ENCODE results near the gene STAT6.

STAT6 gene

GRCh38 chr12:57151741-57152630 is 40.8 kb upstream of the STAT6 start:
- H3K79me1 ChIP-seq (ENCODE audit: low read length), result no peaks in the 10 kb centered on the region
- peaks cover 9 to 17% of the 10 kb centered on the region in 2 experiments for H3K4me1 ChIP-seq (ENCODE audit: control insufficient read depth in 1 of 2, insufficient read depth in 2 of 2, low read length in 2 of 2)
- DNase-seq, result no peak
- WGBS (ENCODE audit: extremely low coverage, insufficient coverage, insufficient read length), result no CpG with 5 or more reads among the region's 17 CpGs
- H2BK5ac ChIP-seq (ENCODE audit: low read depth, low read length, poor library complexity), result no peak overlapping the region
- H3K4ac ChIP-seq (ENCODE audit: low read depth, low read length), result no peak overlapping the region
- no peak overlapping the region for H3K4me3 ChIP-seq (ENCODE audit: low read depth, low read length)
- H3K9me3 ChIP-seq (ENCODE audit: insufficient read depth, low read depth, low read length), result peaks cover 1% of the 10 kb centered on the region
- H3K79me2 ChIP-seq (ENCODE audit: control insufficient read depth, insufficient read depth, low read length, poor library complexity), result no peaks in the 10 kb centered on the region
- H2AFZ ChIP-seq (ENCODE audit: insufficient read depth, low read length, poor library complexity), result no peak overlapping the region
- no peak overlapping the region for H3K23ac ChIP-seq (ENCODE audit: low read length)
- no peak overlapping the region for H3K4me2 ChIP-seq (ENCODE audit: low read length)
- no peak overlapping the region for H3K27ac ChIP-seq (ENCODE audit: low read depth, low read length)
- H2BK12ac ChIP-seq (ENCODE audit: low read length), result no peak overlapping the region
- H4K91ac ChIP-seq (ENCODE audit: low read depth, low read length), result no peak overlapping the region
- peaks cover 70 to 72% of the 10 kb centered on the region in 2 experiments for H3K36me3 ChIP-seq (ENCODE audit: control insufficient read depth in 1 of 2, insufficient read depth in 2 of 2, low read length in 2 of 2)
- no peaks in the 10 kb centered on the region for H3K27me3 ChIP-seq (ENCODE audit: insufficient read depth, low read length)
- no peak overlapping the region for H2AK5ac ChIP-seq (ENCODE audit: low read length)
- H3K9ac ChIP-seq (ENCODE audit: low read length), result no peak overlapping the region
- H4K12ac ChIP-seq (ENCODE audit: low read depth, low read length), result no peak overlapping the region
- H3K18ac ChIP-seq (ENCODE audit: low read length), result no peak overlapping the region
- no peak overlapping the region for H3K14ac ChIP-seq (ENCODE audit: low read length)
- no peak overlapping the region for H4K8ac ChIP-seq (ENCODE audit: low read depth, low read length)
- H2BK120ac ChIP-seq (ENCODE audit: insufficient read depth, low read length, poor library complexity), result no peak overlapping the region

GRCh38 chr12:57150400-57151000 is 39.3 kb upstream of the STAT6 start:
- no peak overlapping the region for H3K14ac ChIP-seq (ENCODE audit: low read length)
- H3K4me1 ChIP-seq (ENCODE audit: control insufficient read depth in 1 of 2, insufficient read depth in 2 of 2, low read length in 2 of 2), result peaks cover 13 to 22% of the 10 kb centered on the region in 2 experiments
- no CpG with 5 or more reads among the region's 6 CpGs for WGBS (ENCODE audit: extremely low coverage, insufficient coverage, insufficient read length)
- no peak overlapping the region for H3K4ac ChIP-seq (ENCODE audit: low read depth, low read length)
- no peak overlapping the region for H4K91ac ChIP-seq (ENCODE audit: low read depth, low read length)
- H2BK12ac ChIP-seq (ENCODE audit: low read length), result no peak overlapping the region
- no peak overlapping the region for H2BK120ac ChIP-seq (ENCODE audit: insufficient read depth, low read length, poor library complexity)
- no peak overlapping the region for H4K12ac ChIP-seq (ENCODE audit: low read depth, low read length)
- no peak overlapping the region for H3K4me2 ChIP-seq (ENCODE audit: low read length)
- H2BK5ac ChIP-seq (ENCODE audit: low read depth, low read length, poor library complexity), result no peak overlapping the region
- peaks cover 62 to 71% of the 10 kb centered on the region in 2 experiments for H3K36me3 ChIP-seq (ENCODE audit: control insufficient read depth in 1 of 2, insufficient read depth in 2 of 2, low read length in 2 of 2)
- H4K8ac ChIP-seq (ENCODE audit: low read depth, low read length), result no peak overlapping the region
- H3K23ac ChIP-seq (ENCODE audit: low read length), result no peak overlapping the region
- no peaks in the 10 kb centered on the region for H3K79me1 ChIP-seq (ENCODE audit: low read length)
- H2AK5ac ChIP-seq (ENCODE audit: low read length), result no peak overlapping the region
- H3K27me3 ChIP-seq (ENCODE audit: insufficient read depth, low read length), result no peaks in the 10 kb centered on the region
- no peak overlapping the region for H3K9ac ChIP-seq (ENCODE audit: low read length)
- H3K18ac ChIP-seq (ENCODE audit: low read length), result no peak overlapping the region
- no peak for DNase-seq
- no peak overlapping the region for H3K27ac ChIP-seq (ENCODE audit: low read depth, low read length)
- H3K9me3 ChIP-seq (ENCODE audit: insufficient read depth, low read depth, low read length), result peaks cover 1% of the 10 kb centered on the region
- no peak overlapping the region for H3K4me3 ChIP-seq (ENCODE audit: low read depth, low read length)
- H3K79me2 ChIP-seq (ENCODE audit: control insufficient read depth, insufficient read depth, low read length, poor library complexity), result no peaks in the 10 kb centered on the region
- H2AFZ ChIP-seq (ENCODE audit: insufficient read depth, low read length, poor library complexity), result no peak overlapping the region

- WGBS (ENCODE audit: extremely low coverage, insufficient coverage, insufficient read length), result no CpG with 5 or more reads among the region's 13 CpGs
- no peak overlapping the region for H3K23ac ChIP-seq (ENCODE audit: low read length)
- no peak overlapping the region for H2BK120ac ChIP-seq (ENCODE audit: insufficient read depth, low read length, poor library complexity)
- H2BK5ac ChIP-seq (ENCODE audit: low read depth, low read length, poor library complexity), result no peak overlapping the region
- no peaks in the 10 kb centered on the region for H3K79me2 ChIP-seq (ENCODE audit: control insufficient read depth, insufficient read depth, low read length, poor library complexity)
- no peak overlapping the region for H3K27ac ChIP-seq (ENCODE audit: low read depth, low read length)
- peaks cover 13 to 25% of the 10 kb centered on the region in 2 experiments for H3K4me1 ChIP-seq (ENCODE audit: control insufficient read depth in 1 of 2, insufficient read depth in 2 of 2, low read length in 2 of 2)
- peak overlapping the region; percentile 52 for H3K18ac ChIP-seq (ENCODE audit: low read length)
- DNase-seq, result no peak
- H2AK5ac ChIP-seq (ENCODE audit: low read length), result no peak overlapping the region
- no peaks in the 10 kb centered on the region for H3K79me1 ChIP-seq (ENCODE audit: low read length)
- H3K4me3 ChIP-seq (ENCODE audit: low read depth, low read length), result no peak overlapping the region
- H2BK12ac ChIP-seq (ENCODE audit: low read length), result no peak overlapping the region
- no peak overlapping the region for H4K8ac ChIP-seq (ENCODE audit: low read depth, low read length)
- H3K14ac ChIP-seq (ENCODE audit: low read length), result no peak overlapping the region
- H4K91ac ChIP-seq (ENCODE audit: low read depth, low read length), result no peak overlapping the region
- H2AFZ ChIP-seq (ENCODE audit: insufficient read depth, low read length, poor library complexity), result no peak overlapping the region
- no peak overlapping the region for H3K4me2 ChIP-seq (ENCODE audit: low read length)
- peaks cover 1% of the 10 kb centered on the region for H3K9me3 ChIP-seq (ENCODE audit: insufficient read depth, low read depth, low read length)
- no peaks in the 10 kb centered on the region for H3K27me3 ChIP-seq (ENCODE audit: insufficient read depth, low read length)
- H3K36me3 ChIP-seq (ENCODE audit: control insufficient read depth in 1 of 2, insufficient read depth in 2 of 2, low read length in 2 of 2), result peaks cover 67 to 72% of the 10 kb centered on the region in 2 experiments
- no peak overlapping the region for H3K4ac ChIP-seq (ENCODE audit: low read depth, low read length)
- no peak overlapping the region for H3K9ac ChIP-seq (ENCODE audit: low read length)
- H4K12ac ChIP-seq (ENCODE audit: low read depth, low read length), result no peak overlapping the region
These were observed 38.2 kb upstream of the STAT6 start for GRCh38 chr12:57149245-57149900.

- H3K36me3 ChIP-seq (ENCODE audit: control insufficient read depth in 1 of 2, insufficient read depth in 2 of 2, low read length in 2 of 2), result peaks cover 63 to 68% of the 10 kb centered on the region in 2 experiments
- H2AK5ac ChIP-seq (ENCODE audit: low read length), result no peak overlapping the region
- peak overlapping the region; percentile 1 for H3K9ac ChIP-seq (ENCODE audit: low read length)
- no peak overlapping the region for H2BK12ac ChIP-seq (ENCODE audit: low read length)
- H4K91ac ChIP-seq (ENCODE audit: low read depth, low read length), result no peak overlapping the region
- no peak overlapping the region for H2BK5ac ChIP-seq (ENCODE audit: low read depth, low read length, poor library complexity)
- no peaks in the 10 kb centered on the region for H3K9me3 ChIP-seq (ENCODE audit: insufficient read depth, low read depth, low read length)
- H3K27ac ChIP-seq (ENCODE audit: low read depth, low read length), result no peak overlapping the region
- H3K4me1 ChIP-seq (ENCODE audit: control insufficient read depth in 1 of 2, insufficient read depth in 2 of 2, low read length in 2 of 2), result peaks cover 13 to 25% of the 10 kb centered on the region in 2 experiments
- peak overlapping the region; percentile 18 for H3K14ac ChIP-seq (ENCODE audit: low read length)
- H3K18ac ChIP-seq (ENCODE audit: low read length), result peak overlapping the region; percentile 52
- no peak overlapping the region for H3K4me3 ChIP-seq (ENCODE audit: low read depth, low read length)
- no peak overlapping the region for H2AFZ ChIP-seq (ENCODE audit: insufficient read depth, low read length, poor library complexity)
- H2BK120ac ChIP-seq (ENCODE audit: insufficient read depth, low read length, poor library complexity), result no peak overlapping the region
- no peaks in the 10 kb centered on the region for H3K79me1 ChIP-seq (ENCODE audit: low read length)
- no peak for DNase-seq
- no peaks in the 10 kb centered on the region for H3K27me3 ChIP-seq (ENCODE audit: insufficient read depth, low read length)
- no peak overlapping the region for H3K23ac ChIP-seq (ENCODE audit: low read length)
- H3K4ac ChIP-seq (ENCODE audit: low read depth, low read length), result no peak overlapping the region
- H3K4me2 ChIP-seq (ENCODE audit: low read length), result no peak overlapping the region
- no peaks in the 10 kb centered on the region for H3K79me2 ChIP-seq (ENCODE audit: control insufficient read depth, insufficient read depth, low read length, poor library complexity)
- H4K8ac ChIP-seq (ENCODE audit: low read depth, low read length), result no peak overlapping the region
- WGBS (ENCODE audit: extremely low coverage, insufficient coverage, insufficient read length), result no CpG with 5 or more reads among the region's 4 CpGs
- no peak overlapping the region for H4K12ac ChIP-seq (ENCODE audit: low read depth, low read length)
These were observed 37.5 kb upstream of the STAT6 start for GRCh38 chr12:57148469-57149244.

All from trophoblast cell (in vitro differentiated cells and primary cell).